SK-MEL-5 (cell line): Measurements from ENCODE around the gene FUT7. TPM values are rescaled to one million over a fixed set of nuclear protein-coding genes. Genes with fewer than 3 reads are reported as not detected.
A peak's percentile ranks its signal among the peaks of the same experiment; 100 is the strongest.
"Not testable (repeated sequence)": the region's sequence is repeated elsewhere in the genome, so short reads cannot be mapped to it uniquely, and the experiment has no call there.

Experiments used
- DNase-seq: peaks from one replicate; pipeline ENCODE4 v3.0.0-alpha.2; 2016; ENCODE audit warnings: low read depth, low spot score
- in situ Hi-C: cut with HindIII; loops from 2 replicates; pipeline ENCODE4 v1.10.0; 2016; ENCODE audit warnings: low sequenced_read_pairs, high pct_unique_total_duplicates, low pct_unique_long_range_greater_than_20kb
- total RNA-seq: library from RNA; depleted of rRNA; stranded (reverse); fragments of >200 nt; shearing (Covaris generic); gene quantifications from 2 replicates; pipeline ENCODE4 v1.2.3, GENCODE V29; 2014

FUT7 gene
- total RNA-seq, 1 experiment from 2014 or later, result not detected

DNA sequence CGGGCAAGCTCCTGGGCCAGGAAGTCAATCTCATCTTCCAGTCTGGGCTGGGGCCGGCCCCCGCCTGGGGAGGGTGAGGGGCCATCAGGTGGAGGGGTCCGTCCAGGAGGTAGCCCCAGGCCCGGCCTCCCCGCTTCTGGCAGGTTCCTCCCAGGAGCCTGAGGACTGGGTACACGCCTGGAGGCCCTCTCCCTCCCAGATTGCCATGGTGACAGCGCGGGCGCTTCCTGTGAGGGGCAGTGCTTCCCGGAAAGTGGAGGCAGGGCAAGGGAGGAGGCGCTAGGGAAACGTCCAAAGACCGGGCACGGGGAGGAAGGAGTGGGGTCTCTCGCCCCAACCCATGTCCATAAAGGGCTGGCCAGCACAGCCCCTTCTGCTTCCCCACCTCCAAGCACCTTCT lies 9.2 kb upstream of the FUT7 start:
- in situ Hi-C loops, result loop anchor here (25.0 kb wide), 1 partner anchor 104 kb away; the partner anchor contains the start of genes C8G and FBXW5

DNA sequence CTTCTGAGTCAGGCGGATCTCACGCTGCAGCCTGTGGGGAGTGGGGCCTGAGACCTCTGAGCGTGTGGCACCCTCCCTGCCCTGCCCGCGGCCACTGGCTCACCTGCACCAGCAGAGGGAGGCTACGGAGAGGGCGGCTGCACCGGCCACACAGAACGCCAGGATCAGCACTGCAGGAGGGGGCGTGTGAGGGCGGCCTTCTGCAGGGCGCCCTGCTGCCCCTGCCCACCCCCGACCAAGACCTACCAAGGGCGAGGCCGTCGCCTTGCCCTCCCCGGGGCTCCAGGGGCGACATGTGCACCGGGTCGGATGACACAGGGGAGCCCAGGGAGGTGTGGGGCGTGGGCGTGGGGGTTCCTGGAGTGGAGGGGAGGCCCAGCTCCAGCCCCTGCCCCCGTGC lies 8.7 kb upstream of the FUT7 start:
- no peak for DNase-seq
- in situ Hi-C loops, result loop anchor here (25.0 kb wide), 1 partner anchor 103 kb away; the partner anchor contains the start of genes C8G and FBXW5

More for the DNA sequence above, 9.2 kb upstream of the FUT7 start:
- DNase-seq, result no peak

DNA sequence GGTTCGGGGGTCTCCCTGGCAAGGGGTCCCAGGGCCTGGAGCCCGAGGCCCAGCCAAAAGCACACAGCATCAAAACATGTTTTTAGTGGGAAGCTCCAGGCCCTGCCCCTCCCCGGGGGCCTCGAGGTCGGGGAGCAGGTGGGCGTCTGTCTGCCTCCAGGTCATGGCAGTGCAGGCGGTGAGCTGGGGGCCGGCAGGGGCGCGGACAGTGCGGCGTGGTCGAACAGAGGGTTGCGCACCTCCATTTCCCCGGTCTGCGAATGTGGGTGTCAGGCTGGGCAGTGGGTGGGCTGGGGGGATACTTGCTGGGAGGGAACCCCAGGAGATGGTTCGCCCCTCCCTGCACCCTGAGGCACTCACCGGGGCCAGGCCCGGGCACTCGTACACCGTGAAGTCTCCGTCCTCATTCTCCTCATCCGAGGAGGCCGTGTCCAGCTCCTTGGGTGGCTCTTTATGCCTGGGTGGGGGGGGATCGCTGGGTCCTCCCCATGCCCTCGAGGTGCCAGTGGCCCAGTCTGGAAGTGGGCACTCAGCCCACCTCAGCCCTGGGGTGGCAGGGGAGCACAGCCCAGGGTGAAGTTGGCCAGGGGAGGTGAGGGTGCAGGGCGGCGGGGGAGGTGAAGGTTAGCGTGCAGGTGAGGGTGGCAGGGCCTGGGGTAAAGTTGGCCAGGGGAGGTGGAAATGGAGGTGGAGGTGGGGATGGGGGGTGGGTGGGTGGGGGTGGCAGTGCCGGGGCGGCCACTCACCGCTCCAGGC lies 7.9 kb upstream of the FUT7 start:
- in situ Hi-C loops, result loop anchor here (25.0 kb wide), 1 partner anchor 102 kb away; the partner anchor contains the start of genes C8G and FBXW5
- no peak for DNase-seq

DNA sequence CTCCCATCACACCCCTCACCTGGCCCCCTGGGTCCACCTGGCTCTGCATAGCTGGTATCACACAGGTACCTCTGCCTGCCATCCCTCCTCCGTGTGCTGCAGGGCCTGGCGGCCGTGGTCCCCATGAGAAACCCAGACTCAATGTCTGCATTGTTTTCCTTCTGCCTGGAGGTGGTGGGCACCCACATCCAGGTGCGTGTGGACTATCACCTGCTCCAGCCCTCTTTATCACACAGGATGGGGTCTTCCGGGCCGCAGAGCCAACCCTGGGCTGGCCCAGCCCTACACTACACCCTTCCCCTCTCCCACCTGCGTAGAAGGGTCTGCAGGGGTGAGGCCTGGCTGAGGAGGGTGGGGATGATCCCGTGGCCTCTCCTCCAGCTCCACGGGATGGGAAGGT lies 7.0 kb upstream of the FUT7 start:
- DNase-seq, result no peak
- in situ Hi-C loops, result loop anchor here (25.0 kb wide), 1 partner anchor 102 kb away; the partner anchor contains the start of genes C8G and FBXW5

DNA sequence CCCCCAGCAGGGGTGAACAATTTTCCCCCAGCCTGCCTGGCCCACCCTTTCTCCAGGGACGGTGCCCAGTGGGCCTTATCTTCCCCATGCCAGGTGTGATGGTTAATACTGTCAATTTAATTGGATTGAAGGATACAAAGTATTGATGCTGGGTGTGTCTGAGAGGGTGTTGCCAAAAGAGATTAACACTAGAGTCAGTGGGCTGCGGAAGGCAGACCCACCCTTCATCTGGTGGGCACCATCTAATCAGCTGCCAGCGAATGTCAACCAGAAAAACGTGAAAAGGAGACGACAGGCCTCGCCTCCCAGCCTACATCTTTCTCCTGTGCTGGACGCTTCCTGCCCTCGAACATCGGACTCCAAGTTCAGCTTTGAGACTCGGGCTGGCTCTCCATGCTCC lies 5.6 kb upstream of the FUT7 start:
- in situ Hi-C loops, result loop anchor here (25.0 kb wide), 1 partner anchor 100 kb away; the partner anchor contains the start of genes C8G and FBXW5
- no peak for DNase-seq

DNA sequence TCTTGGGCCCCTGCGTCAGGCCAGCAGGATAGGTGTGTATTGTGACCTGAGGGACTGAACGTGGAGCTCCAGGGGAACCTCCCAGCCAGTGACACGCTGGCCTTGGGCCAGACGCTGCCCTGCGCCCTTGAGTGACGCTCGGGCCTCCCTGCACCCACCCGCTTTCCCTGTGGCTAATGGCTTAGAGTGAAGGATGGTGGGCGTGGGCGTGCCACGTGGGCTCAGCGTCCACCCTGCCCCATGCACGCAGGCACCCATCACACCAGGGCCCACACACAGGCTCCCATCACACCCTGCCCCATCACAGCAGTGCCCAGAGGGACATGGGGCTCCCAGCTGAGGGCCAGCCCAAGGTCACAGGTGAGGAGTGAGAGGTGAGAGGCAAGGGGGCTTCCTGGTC lies 5.1 kb upstream of the FUT7 start:
- in situ Hi-C loops, result loop anchor here (25.0 kb wide), 1 partner anchor 100 kb away; the partner anchor contains the start of genes C8G and FBXW5
- DNase-seq, result no peak

DNA sequence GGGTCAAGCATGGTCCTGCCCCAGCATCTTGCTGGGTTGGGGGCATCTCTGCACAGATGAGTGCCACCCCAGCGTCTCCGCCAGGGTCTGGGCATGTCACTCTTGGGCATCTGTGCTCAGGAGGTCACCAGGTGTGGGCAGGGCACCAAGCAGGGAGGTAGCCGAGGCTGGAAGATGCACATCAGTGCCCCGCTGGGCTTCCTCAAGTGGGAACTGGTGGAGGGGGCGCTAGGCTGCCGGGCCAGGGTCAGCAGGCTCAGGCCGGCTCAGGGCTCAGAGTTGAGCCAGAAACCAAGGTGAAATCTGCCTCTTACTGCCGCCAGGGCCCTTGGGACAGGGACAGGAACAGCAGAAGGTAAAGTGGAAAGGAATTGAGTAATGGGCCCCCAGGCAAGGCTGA lies 4.0 kb upstream of the FUT7 start:
- no peak for DNase-seq
- in situ Hi-C loops, result loop anchor here (25.0 kb wide), 1 partner anchor 99 kb away; the partner anchor contains the start of genes C8G and FBXW5

DNA sequence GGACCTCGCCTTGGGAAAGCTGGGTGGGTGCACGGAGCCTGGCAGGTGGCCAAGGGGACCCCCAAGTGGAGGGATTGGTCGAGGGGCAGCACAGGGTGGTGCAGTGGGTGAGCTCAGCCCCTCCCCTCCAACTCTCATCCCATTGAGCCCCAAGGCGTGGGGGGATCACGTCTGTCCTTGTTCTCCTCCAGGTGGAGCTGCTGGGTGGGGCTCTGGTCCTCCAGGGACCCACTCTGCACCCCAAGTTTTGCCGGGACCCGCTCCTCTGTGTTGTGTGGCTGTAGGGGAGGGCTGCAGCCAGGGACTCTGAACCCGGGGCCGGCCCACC lies 3.6 kb upstream of the FUT7 start:
- DNase-seq, result no peak
- in situ Hi-C loops, result loop anchor here (25.0 kb wide), 1 partner anchor 98 kb away; the partner anchor contains the start of genes C8G and FBXW5

DNA sequence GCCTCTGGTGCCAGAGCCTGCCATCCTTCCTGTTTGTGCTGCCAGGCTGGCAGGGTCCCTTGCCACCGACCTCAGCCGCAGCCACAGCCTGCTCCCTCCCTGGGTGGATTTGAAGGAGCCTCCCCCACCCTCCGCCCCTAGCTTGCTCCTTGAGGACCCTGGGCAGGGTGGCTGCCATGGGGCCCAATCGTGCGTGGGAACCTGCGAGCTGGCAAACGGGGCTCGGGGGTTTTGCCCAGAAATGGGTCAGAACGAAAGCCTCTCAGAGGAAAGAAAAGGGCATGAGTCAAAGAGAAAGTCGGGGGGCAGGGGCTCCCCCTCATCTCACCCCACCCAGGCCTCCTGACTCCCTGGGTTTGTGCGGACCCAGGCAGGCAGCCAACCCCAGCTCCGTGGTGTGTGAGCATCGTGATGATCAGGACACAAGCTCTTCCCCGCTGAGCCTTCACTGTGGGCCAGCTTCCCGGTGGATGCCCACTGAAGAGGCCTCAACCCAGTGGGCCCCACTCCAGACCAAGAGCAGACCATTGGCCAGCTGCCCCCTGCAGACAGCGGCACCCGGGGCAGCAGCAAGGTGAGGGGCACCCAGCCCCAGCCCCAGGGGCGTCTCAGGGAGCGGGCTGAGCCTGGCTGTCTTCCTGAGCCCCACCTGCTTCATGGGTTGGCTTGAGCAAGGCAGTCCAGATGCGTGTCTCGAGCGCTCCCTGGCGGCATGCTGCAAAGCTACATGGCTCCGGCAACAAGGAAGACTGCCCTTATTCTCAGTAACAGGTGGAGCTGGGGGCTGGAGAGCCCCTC lies 3.0 kb upstream of the FUT7 start:
- in situ Hi-C loops, result loop anchor here (25.0 kb wide), 1 partner anchor 98 kb away; the partner anchor contains the start of genes C8G and FBXW5
- DNase-seq, result peak; percentile 84

DNA sequence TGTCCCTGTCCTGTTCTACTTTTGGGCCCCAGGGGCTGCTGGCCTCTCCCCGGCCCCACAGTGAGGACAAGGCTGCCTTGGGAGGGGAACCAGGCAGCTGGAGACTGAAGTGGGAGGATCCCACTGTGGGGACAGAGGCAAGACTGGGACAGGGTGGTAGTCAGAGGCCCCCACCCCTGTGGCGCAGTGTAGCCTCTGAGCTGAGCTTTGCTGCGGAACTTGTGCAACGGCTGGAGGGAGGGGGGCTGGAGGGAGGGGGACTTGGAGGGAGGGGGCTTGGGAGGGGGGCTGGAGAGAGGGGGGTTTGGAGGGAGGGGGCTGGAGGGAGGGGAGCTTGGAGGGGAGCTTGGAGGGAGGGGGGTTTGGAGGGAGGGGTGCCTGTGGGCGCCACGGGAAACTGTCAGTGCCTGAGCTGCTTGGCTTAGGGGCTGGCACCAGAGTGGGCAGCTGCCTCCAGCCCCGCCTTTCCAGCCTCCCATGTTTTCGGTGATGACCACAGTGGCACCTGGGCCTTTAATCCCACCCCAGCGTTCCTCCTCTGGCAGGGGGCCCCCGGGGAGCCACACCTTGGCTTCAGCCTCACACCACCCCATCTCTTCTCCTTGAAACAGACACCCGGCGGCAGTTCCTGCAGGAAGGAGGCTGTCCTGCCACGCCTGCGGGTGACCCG lies 2.3 kb upstream of the FUT7 start:
- DNase-seq, result no peak
- in situ Hi-C loops, result loop anchor here (25.0 kb wide), 1 partner anchor 97 kb away; the partner anchor contains the start of genes C8G and FBXW5

DNA sequence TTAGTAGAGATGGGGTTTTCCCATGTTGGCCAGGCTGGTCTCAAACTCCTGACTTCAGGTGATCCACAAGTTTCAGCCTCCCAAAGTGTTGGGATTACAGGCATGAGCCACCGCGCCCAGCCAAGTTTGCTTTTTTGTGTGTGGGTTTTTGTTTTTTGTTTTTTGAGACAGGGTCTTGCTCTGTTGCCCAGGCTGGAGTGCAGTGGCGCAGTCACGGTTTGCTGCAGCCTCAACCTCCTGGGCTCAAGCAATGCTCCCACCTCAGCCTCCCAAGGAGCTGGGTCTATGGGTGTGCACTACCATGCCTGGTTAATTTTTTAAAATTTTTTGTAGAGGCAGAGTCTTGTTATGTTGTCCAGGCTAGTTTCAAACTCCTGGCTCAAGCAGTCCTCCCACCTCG lies 1.6 kb upstream of the FUT7 start:
- not testable (repeated sequence) for DNase-seq
- in situ Hi-C loops, result loop anchor here (25.0 kb wide), 1 partner anchor 96 kb away; the partner anchor contains the start of genes C8G and FBXW5

DNA sequence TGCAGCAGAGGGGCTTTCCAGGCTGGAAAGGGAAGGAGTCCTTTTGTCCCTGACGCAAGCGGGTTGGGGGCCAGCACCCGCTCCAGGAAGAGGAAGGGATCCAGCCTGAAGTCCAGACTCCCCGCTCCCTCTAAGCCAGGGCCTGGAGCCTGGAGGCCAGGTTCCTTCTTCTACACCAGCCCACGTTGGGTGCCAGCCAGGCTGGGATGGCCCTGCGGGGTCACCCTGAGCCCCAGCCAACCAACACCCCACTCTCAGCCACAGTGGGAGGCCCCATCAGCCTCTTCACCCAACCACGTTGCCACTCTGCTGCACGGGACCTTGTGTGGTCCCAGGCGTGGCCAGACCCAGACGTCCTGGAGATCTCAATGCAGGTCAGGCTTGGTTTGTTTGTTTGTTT lies 970 bp upstream of the FUT7 start:
- in situ Hi-C loops, result loop anchor here (25.0 kb wide), 1 partner anchor 96 kb away; the partner anchor contains the start of genes C8G and FBXW5
- DNase-seq, result no peak

DNA sequence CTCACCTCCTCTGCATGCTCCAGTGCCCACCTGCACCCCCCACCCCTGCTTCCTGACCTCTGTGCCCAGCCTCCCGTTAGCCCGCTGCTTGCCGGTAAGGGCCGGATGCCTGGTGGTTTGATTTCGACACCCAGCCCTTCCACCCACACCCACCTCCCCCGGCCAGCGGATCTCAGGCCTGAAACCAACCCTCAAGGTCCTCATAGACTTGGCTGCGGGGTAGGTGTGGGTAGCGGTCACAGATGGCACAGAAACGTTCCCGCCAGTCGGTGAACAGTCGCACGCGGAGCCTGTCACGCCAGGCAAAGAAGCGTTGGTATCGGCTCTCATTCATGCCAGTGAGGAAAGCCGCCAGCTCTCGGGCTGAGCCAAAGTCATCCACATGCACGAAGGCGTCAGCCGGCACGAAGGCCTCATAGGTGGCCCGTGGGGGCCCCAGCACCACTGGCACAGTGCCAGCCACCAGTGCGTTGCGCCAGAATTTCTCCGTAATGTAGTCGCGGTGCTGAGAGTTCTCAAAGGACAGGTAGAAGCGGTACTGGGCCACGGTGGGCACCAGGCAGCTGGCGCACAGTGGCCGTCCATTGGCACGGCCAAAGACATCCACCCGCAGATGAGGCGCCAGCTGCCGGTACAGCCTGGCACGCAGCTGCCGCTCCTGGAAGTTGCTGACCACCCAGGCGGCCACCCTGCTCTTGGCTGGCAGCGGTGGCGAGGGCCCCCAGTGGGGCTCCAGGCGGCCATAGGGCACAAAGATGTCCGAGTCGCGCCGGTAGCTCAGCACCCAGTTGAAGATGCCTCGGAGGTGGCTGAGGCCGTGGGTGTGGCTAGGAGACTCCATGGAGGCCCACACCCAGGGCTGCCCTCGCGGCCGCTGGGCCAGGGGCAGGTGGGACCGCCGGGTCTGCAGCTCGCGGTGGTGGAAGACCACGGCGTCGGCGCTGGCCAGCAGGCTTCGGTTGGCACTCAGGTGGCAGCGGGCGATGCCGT lies 1.1 kb downstream of the FUT7 start:
- no peak for DNase-seq
- in situ Hi-C loops, result loop anchor here (25.0 kb wide), 1 partner anchor 94 kb away; the partner anchor contains the start of genes C8G and FBXW5

DNA sequence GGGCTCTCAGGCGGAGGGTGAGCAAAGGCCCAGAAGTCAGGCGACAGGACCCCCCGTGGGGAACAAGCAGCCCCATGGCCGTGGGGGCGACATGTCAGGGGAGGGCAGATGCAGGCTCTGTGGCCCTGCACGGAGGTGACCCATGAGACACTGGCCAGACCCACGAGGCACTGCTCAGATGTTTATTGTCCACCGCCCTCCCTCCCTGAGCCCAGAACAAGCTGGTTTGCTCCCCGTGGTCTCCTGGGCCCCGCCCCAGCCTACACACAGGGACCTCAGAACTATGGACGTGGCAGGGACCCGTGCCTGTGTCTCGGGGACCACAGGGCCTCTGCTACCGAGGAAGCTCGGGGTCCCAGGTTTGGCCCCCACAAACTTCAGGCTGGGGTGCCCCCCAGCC lies 1.9 kb downstream of the FUT7 start:
- no peak for DNase-seq
- in situ Hi-C loops, result loop anchor here (25.0 kb wide), 1 partner anchor 93 kb away; the partner anchor contains the start of genes C8G and FBXW5

DNA sequence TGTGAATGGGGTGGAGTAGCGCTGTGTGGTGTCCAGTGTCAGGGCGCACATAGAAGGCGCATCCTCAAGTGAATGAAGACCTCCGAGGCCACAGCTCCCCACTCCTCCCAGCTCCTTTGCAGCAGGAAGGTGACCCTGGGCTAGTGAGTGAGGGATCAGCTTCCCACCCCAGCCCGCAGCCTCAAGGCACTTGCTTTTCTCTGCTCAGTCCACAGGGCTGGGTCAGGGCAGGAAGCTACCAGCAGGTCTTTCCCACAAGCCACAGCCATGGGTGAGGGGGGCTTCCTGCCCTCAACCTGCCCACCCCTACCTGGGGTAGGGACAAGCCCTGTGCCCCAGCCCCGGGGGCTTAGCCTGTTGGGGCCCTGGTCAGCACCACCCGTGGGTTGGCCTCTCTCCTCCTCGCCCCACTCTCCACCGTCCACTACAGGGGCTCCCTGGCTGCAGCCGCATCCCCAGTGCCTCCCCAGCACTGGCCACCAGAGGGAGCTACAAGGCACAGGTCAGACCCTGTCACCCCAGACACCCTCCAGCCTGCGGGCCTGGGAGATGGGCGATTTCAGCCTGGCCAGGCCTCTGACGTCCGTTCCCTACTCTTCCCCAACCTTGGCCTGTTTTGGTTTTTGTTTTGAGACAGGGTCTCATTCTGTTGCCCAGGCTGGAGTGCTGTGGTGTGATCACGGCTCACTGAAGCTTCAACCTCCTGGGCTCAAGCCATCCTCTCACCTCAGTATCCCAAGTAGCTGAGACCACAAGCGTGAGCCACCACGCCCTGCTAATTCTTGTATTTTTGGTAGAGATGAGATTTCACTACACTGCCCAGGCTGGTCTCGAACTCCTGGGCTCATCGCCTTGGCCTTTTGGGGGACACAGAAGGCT lies 2.6 kb downstream of the FUT7 start:
- DNase-seq, result peak; percentile 74
- in situ Hi-C loops, result loop anchor here (25.0 kb wide), 1 partner anchor 92 kb away; the partner anchor contains the start of genes C8G and FBXW5
